ENCODE results near the gene HOXD12.

DNA sequence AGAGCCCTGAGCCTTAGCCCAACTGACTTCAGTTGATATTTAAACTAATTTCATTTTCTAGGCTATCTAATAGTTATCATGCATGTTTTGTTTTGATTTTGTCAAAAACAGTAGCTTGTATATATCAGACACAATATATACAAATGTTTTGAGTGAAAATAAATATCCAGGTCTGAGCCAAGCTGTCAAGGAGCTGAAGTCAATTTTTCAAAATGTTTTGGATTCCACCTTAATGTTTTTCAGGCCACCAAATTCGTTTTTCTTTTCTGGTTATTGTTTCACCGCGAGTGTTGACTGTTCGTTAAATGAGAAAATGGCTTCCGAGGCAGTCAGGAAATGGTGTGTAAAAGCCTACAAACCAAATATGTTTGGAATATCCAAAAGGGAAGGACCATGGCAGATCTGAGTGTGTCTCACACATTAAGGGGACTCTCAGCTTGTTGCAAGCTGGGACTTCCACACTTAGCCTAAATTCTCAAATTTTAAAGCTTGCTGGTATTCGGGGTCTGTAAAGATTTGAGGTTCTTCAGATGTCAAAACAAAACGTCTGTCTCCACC, 2.8 kb downstream of the HOXD12 start:
- TF ChIP-seq, protein P1, sequence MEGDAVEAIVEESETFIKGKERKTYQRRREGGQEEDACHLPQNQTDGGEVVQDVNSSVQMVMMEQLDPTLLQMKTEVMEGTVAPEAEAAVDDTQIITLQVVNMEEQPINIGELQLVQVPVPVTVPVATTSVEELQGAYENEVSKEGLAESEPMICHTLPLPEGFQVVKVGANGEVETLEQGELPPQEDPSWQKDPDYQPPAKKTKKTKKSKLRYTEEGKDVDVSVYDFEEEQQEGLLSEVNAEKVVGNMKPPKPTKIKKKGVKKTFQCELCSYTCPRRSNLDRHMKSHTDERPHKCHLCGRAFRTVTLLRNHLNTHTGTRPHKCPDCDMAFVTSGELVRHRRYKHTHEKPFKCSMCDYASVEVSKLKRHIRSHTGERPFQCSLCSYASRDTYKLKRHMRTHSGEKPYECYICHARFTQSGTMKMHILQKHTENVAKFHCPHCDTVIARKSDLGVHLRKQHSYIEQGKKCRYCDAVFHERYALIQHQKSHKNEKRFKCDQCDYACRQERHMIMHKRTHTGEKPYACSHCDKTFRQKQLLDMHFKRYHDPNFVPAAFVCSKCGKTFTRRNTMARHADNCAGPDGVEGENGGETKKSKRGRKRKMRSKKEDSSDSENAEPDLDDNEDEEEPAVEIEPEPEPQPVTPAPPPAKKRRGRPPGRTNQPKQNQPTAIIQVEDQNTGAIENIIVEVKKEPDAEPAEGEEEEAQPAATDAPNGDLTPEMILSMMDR (IDR thresholded peaks at IDR 0.05), result no peak
- TF ChIP-seq POLR2AphosphoS5 (IDR thresholded peaks at IDR 0.05), result no peak
- TF ChIP-seq EP300 (IDR thresholded peaks at IDR 0.05), result no peak
- no peak for TF ChIP-seq POLR2A (IDR thresholded peaks at IDR 0.05)

Data from stomach (tissue), 4 donors.